ENCODE data around the gene STOX1.
A peak's percentile ranks its signal among the peaks of the same experiment; 100 is the strongest.
"Not testable (repeated sequence)": the region's sequence is repeated elsewhere in the genome, so short reads cannot be mapped to it uniquely, and the experiment has no call there.

The STOX1 gene

GRCh38 chr10:68879628-68880027 is 52.3 kb downstream of the STOX1 start:
- no peak for DNase-seq (ENCODE audit: low spot score)

- DNase-seq (ENCODE audit: low spot score) = no peak
These were observed 52.9 kb downstream of the STOX1 start for GRCh38 chr10:68880181-68880580.

DNA sequence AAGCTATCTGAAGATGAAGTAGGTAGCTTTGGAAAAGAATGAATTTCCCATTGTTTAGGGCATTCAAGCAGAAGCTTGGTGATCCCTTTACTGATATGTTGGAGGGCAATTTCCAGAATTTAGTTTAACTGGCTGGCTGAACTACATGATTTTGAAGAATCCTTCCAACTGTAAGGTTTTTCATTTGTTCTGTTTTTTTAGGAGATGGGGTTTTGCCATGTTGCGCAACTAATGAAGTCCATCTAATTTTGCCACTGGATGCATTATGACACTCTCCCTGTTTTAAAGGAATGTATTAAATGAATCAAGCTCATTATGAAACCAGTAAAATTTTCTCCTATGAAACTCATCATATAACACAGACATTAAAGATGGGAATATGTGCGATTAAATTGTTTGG is 67.7 kb downstream of the STOX1 start:
- DNase-seq (ENCODE audit: low spot score) = no peak

DNA sequence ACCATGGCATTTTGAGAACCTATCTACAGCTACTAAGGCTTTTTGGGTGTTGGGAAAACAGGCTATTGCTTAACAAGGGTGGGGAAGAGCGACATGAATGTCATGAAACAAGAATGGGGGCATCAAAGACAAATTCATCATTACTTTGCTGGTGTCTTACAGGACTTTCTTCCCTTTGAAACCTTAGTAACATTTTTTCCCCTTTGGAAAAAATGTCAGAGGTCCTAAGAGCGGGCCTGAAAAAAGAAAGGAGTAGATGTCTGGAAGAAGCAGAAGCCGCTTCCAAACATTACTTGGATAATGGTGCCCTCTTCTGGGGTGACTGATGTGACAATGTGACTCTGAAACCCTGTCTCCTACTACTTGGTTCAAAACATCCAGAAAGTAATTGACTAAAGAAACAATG is 70.0 kb downstream of the STOX1 start:
- peak; percentile 47 for DNase-seq (ENCODE audit: low spot score)

GRCh38 chr10:68899186-68899745 is 71.9 kb downstream of the STOX1 start:
- DNase-seq (ENCODE audit: low spot score) = no peak

- no peak for DNase-seq (ENCODE audit: low spot score)
These were observed 73.2 kb downstream of the STOX1 start for GRCh38 chr10:68900427-68901104.

DNA sequence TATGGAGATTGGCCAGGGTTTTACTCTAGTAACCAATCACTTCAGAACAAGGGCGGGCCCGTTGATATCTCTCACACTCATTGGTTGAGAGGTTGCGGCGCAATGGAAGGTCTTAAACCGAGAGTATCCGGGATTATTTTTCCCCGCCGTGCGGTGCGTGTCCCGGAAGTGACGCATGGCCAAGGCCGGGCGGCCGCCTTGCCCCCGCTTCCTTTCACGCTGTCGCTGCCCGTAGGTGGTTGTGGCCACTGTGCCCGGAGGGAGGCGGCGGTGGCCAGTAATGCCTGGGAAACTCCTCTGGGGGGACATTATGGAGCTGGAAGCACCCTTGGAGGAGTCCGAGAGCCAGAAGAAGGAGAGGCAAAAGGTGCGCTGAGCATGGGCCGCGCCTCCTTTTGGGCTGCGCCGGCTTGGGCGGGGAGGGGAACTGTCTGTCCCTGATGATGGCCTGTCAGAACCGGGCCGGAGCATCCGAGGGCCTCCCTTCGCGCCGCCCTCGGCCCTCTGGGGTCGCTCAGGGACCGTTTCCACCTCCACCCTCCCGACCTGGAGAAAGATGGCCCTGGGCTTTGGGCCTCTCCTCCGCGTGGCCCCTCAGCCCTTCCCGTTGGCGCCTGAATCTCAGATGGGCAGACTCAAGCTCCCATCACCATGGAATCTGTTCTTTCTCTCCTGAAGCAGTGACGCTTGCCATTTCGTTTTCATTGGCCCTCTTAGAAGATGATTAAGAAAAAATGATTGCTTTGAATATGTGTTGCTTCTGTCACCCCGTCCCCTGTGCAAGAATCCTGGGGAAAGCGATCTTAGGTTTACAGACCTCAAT is 74.0 kb downstream of the STOX1 start, which contains the start of gene DDX50:
Gene DDX50 (plus strand): TSS at position 211 of the 823 bp plus-strand sequence. CDS start 70 bp downstream, at position 281.
- peak; percentile 98 for DNase-seq (ENCODE audit: low spot score)

DNA sequence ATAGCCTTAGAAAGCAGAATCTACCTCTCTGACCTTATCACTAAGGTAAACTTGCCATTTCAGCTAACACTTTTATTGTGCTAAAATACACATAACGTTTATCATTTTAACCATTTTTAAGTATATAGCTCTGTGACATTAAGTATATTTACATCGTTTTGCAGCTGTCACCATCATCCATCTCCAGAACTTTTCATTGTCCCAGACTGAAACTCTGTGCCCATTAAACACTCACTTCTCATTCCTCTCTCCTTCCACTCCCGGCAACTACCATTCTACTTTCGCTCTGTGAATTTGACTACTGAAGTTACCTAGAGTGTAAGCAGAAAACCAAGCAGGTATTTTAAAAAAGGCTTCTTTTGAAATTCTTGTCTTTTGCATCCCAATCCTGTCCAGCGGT is 75.1 kb downstream of the STOX1 start:
- DNase-seq (ENCODE audit: low spot score) = no peak

- DNase-seq (ENCODE audit: low spot score) = no peak
These were observed 97.3 kb downstream of the STOX1 start for GRCh38 chr10:68924593-68924992.

- no peak for DNase-seq (ENCODE audit: low spot score)
These were observed 98.2 kb downstream of the STOX1 start for GRCh38 chr10:68925489-68925888.

DNA sequence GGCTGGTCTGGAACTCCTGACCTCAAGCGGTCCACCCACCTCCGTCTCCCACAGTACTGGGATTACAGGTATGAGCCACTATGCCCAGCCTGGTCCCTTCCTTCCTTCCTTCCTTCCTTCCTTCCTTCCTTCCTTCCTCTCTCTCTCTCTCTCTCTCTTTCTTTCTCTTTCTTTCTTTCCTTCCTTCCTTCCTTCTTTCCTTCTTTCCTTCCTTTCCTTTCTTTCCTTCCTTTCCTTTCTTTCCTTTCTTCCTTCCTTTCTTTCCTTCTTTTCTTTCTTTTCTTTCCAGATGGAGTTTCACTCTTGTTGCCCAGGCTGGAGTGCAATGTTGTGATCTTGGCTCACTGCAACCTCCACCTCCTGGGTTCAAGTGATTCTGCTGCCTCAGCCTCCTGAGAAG is 101.8 kb downstream of the STOX1 start:
- DNase-seq (ENCODE audit: low spot score) = not testable (repeated sequence)

GRCh38 chr10:68929888-68930287 is 102.6 kb downstream of the STOX1 start:
- DNase-seq (ENCODE audit: low spot score) = not testable (repeated sequence)

DNA sequence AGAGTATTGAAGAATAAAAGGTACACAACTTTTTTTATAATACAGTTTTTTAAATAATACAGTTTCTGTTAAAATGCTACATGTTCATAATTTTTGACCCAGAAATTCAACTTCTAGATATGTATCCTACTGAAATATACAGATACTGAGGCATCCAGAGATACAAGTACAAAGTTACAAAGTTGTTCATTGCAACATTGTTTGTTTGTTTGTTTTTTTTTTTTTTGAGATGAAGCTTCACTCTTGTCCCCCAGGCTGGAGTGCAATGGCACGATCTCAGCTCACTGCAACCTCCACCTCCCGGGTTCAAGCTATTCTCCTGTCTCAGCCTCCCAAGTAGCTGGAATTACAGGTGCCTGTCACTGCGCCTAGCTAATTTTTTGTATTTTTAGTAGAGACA is 105.5 kb downstream of the STOX1 start:
- not testable (repeated sequence) for DNase-seq (ENCODE audit: low spot score)

GRCh38 chr10:68934994-68935393 is 107.7 kb downstream of the STOX1 start:
- DNase-seq (ENCODE audit: low spot score) = no peak

DNA sequence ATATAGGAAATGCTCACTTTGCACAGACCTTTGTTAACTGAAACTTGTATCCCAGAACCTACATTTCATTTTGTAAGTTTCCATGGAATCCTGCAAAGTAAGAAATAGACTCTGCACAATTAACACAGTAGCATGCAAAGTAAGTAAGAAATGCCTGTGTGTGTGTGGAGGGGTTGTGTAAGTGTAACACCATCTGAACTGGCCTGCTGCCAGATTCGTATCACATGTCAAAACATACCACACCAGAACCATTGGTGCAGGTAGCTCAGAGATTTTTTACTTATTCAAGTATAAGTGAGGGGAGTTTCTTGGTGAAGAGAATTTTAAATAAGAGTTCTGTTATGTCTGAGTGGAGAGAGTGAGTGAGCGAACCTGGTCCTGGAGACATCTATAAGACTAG is 110.8 kb downstream of the STOX1 start:
- no peak for DNase-seq (ENCODE audit: low spot score)

- DNase-seq (ENCODE audit: low spot score) = no peak
These were observed 111.6 kb downstream of the STOX1 start for GRCh38 chr10:68938884-68939283.

- not testable (repeated sequence) for DNase-seq (ENCODE audit: low spot score)
These were observed 113.6 kb downstream of the STOX1 start for GRCh38 chr10:68940917-68941316.

Data from hematopoietic multipotent progenitor cell treated with erythropoietin and hydrocortisone succinate and interleukin-3 and kit ligand, for 17 days (in vitro differentiated cells).